H7 (cell line): ENCODE results near the gene ZNF750. TPM values are rescaled to one million over a fixed set of nuclear protein-coding genes. Genes with fewer than 3 reads are reported as not detected.

Source experiments
- DNase-seq: peaks from one replicate; pipeline ENCODE4 v3.0.0; 2012
- H3K27me3 ChIP-seq: 2 replicates; pipeline ENCODE4 v1.6.0; 2011; ENCODE audit warnings: mild to moderate bottlenecking, low read length; ENCODE audit not compliant: control insufficient read depth, insufficient read depth
- H3K36me3 ChIP-seq: replicated peaks from 2 replicates; pipeline ENCODE4 v1.5.1; 2011; ENCODE audit warnings: low read length; ENCODE audit not compliant: control insufficient read depth, insufficient read depth
- H3K4me3 ChIP-seq: 2 replicates; pipeline ENCODE4 v1.5.1; 2011; ENCODE audit warnings: low read depth, mild to moderate bottlenecking, control low read depth, low read length, moderate library complexity; ENCODE audit not compliant: insufficient read depth
- total RNA-seq: library from RNA; depleted of rRNA; stranded (reverse); fragments of >200 nt; shearing (Covaris generic); gene quantifications from 2 replicates; pipeline ENCODE4 v1.2.3, GENCODE V29; 2014

Gene ZNF750
- total RNA-seq, 1 experiment from 2014 or later: not detected

- Histone ChIP-seq H3K4me3 (no peak overlapping the region), H3K36me3 (peaks cover 2% of the 10 kb centered on the region), H3K27me3 (no peaks in the 10 kb centered on the region)
- no peak for DNase-seq
These were observed 2.1 kb downstream of the ZNF750 start for GRCh38 chr17:82837586-82838320.

GRCh38 chr17:82836823-82837357 is 2.9 kb downstream of the ZNF750 start:
- Histone ChIP-seq H3K4me3 (no peak overlapping the region), H3K36me3 (peaks cover 2% of the 10 kb centered on the region), H3K27me3 (no peaks in the 10 kb centered on the region)
- peak; percentile 66 for DNase-seq

GRCh38 chr17:82835766-82836512 is 3.9 kb downstream of the ZNF750 start:
- H3K27me3 ChIP-seq: no peaks in the 10 kb centered on the region
- no peak overlapping the region for H3K4me3 ChIP-seq
- peak; percentile 60 for DNase-seq
- H3K36me3 ChIP-seq: peaks cover 2% of the 10 kb centered on the region

- peaks cover 2% of the 10 kb centered on the region for H3K36me3 ChIP-seq
- no peaks in the 10 kb centered on the region for H3K27me3 ChIP-seq
- DNase-seq: peak; percentile 38
- no peak overlapping the region for H3K4me3 ChIP-seq
These were observed 4.7 kb downstream of the ZNF750 start for GRCh38 chr17:82835122-82835521.

GRCh38 chr17:82832881-82833475 is 6.8 kb downstream of the ZNF750 start:
- peak; percentile 39 for DNase-seq
- H3K36me3 ChIP-seq: peaks cover 6% of the 10 kb centered on the region
- H3K4me3 ChIP-seq: no peak overlapping the region
- H3K27me3 ChIP-seq: no peaks in the 10 kb centered on the region

GRCh38 chr17:82832411-82832810 is 7.4 kb downstream of the ZNF750 start:
- no peak overlapping the region for H3K4me3 ChIP-seq
- no peaks in the 10 kb centered on the region for H3K27me3 ChIP-seq
- peak; percentile 39 for DNase-seq
- peaks cover 11% of the 10 kb centered on the region for H3K36me3 ChIP-seq

GRCh38 chr17:82831818-82832200 is 8.0 kb downstream of the ZNF750 start:
- Histone ChIP-seq H3K27me3 (no peaks in the 10 kb centered on the region), H3K4me3 (no peak overlapping the region), H3K36me3 (peaks cover 15% of the 10 kb centered on the region)
- DNase-seq: no peak

GRCh38 chr17:82831041-82831817 is 8.6 kb downstream of the ZNF750 start:
- Histone ChIP-seq H3K36me3 (peaks cover 14% of the 10 kb centered on the region), H3K4me3 (no peak overlapping the region), H3K27me3 (no peaks in the 10 kb centered on the region)
- peak; percentile 64 for DNase-seq

GRCh38 chr17:82830249-82830661 is 9.6 kb downstream of the ZNF750 start:
- H3K4me3 ChIP-seq: no peak overlapping the region
- peaks cover 14% of the 10 kb centered on the region for H3K36me3 ChIP-seq
- DNase-seq: no peak
- no peaks in the 10 kb centered on the region for H3K27me3 ChIP-seq

GRCh38 chr17:82828875-82829487 is 10.8 kb downstream of the ZNF750 start:
- DNase-seq: no peak

GRCh38 chr17:82826956-82827355 is 12.9 kb downstream of the ZNF750 start:
- H3K36me3 ChIP-seq: peaks cover 13% of the 10 kb centered on the region
- no peak for DNase-seq
- no peak overlapping the region for H3K4me3 ChIP-seq
- no peaks in the 10 kb centered on the region for H3K27me3 ChIP-seq

More at GRCh38 chr17:82828875-82829487, 10.8 kb downstream of the ZNF750 start:
- Histone ChIP-seq H3K36me3 (peaks cover 14% of the 10 kb centered on the region), H3K4me3 (no peak overlapping the region), H3K27me3 (no peaks in the 10 kb centered on the region)

- H3K36me3 ChIP-seq: peaks cover 13% of the 10 kb centered on the region
- DNase-seq: no peak
- no peaks in the 10 kb centered on the region for H3K27me3 ChIP-seq
These were observed 13.6 kb downstream of the ZNF750 start for GRCh38 chr17:82826211-82826610.

GRCh38 chr17:82825540-82826124 is 14.2 kb downstream of the ZNF750 start:
- DNase-seq: no peak
- Histone ChIP-seq H3K27me3 (no peaks in the 10 kb centered on the region), H3K36me3 (peaks cover 13% of the 10 kb centered on the region), H3K4me3 (no peak overlapping the region)

More at GRCh38 chr17:82826211-82826610, 13.6 kb downstream of the ZNF750 start:
- no peak overlapping the region for H3K4me3 ChIP-seq
